ENCODE data around the gene BPIFB3.

DNA sequence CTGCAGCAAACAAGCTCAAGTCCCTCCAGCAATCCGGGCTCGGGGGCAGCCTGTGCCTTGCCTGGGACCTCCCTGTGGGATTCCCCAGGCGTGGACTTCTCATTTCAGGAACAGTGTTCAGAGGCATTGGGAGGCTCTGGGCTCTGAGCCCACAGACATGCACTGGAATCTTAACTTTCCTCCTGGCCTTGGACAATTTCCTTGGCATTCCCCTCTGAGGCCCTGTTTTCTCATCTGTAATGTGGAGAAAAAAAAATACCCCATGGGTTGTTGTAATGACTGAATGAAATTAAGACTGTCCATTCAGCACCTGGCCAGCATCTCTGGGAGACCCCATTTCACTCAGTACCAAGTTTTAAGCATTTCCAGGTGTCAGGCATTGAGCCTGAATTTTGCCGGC, 43.3 kb downstream of the BPIFB3 start:
- no peak for TF ChIP-seq POLR2A (IDR thresholded peaks at IDR 0.05)
- no peak for TF ChIP-seq CTCF (IDR thresholded peaks at IDR 0.05)

Data from adrenal gland (tissue), 5 donors.